NB4 (cell line): Measurements from ENCODE around the gene TNFSF13.

Experiments
- MYC ChIP-seq: IDR thresholded peaks from 2 replicates; pipeline ENCODE4 v1.6.1; 2011; ENCODE audit warnings: low read depth, low read length
- POLR2A ChIP-seq: IDR thresholded peaks from 2 replicates; pipeline ENCODE4 v1.6.1; 2011; ENCODE audit warnings: mild to moderate bottlenecking; ENCODE audit not compliant: insufficient read length; ENCODE audit errors: extremely low read depth
- TF ChIP-seq, protein P1 (sequence below): IDR thresholded peaks from one replicate; pipeline ENCODE4 v1.5.1; 2012; ENCODE audit warnings: low read depth, low read length
- TF ChIP-seq, protein P2 (sequence below): IDR thresholded peaks from 2 replicates; pipeline ENCODE4 v1.6.1; 2011; ENCODE audit warnings: low read depth, low read length

DNA sequence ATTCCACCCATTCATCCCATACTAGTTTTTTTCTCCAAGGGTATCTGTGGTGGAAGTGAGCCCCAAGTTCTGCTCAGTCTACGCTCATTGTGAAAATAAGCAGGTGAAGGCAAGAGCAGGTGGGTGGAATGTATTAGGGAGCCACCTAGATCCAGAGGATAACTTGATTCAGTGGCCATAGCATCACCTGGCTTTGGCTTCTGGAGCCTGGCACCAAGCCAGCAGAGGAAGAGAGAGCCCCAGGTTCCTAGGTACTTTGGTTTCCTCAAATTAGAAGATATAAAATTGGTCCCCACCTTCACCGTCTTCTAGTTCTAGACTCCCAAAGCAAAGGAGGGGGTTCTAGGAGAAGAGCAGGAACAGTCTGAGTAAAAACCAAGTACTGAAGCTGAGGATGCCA is 52.1 kb downstream of the TNFSF13 start:
- no peak for TF ChIP-seq POLR2A
- TF ChIP-seq, protein P1, sequence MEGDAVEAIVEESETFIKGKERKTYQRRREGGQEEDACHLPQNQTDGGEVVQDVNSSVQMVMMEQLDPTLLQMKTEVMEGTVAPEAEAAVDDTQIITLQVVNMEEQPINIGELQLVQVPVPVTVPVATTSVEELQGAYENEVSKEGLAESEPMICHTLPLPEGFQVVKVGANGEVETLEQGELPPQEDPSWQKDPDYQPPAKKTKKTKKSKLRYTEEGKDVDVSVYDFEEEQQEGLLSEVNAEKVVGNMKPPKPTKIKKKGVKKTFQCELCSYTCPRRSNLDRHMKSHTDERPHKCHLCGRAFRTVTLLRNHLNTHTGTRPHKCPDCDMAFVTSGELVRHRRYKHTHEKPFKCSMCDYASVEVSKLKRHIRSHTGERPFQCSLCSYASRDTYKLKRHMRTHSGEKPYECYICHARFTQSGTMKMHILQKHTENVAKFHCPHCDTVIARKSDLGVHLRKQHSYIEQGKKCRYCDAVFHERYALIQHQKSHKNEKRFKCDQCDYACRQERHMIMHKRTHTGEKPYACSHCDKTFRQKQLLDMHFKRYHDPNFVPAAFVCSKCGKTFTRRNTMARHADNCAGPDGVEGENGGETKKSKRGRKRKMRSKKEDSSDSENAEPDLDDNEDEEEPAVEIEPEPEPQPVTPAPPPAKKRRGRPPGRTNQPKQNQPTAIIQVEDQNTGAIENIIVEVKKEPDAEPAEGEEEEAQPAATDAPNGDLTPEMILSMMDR, result no peak
- TF ChIP-seq, protein P2, sequence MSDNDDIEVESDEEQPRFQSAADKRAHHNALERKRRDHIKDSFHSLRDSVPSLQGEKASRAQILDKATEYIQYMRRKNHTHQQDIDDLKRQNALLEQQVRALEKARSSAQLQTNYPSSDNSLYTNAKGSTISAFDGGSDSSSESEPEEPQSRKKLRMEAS, result no peak
- no peak for TF ChIP-seq MYC
